RCC 7860 (cell line): Measurements from ENCODE around the gene ABCF2.

Experiments used
- DNase-seq: peaks from one replicate; pipeline ENCODE4 v3.0.0-alpha.2; 2015; ENCODE audit warnings: low spot score
- FAIRE-seq: peaks from 2 replicates; lab custom pipeline; 2012; peaks lifted over from hg19 to GRCh38; lab: Jason Lieb, UNC

Gene ABCF2

GRCh38 chr7:151175047-151175792, 51.8 kb downstream of the ABCF2 start:
- no peak for DNase-seq
- FAIRE-seq: no peak

GRCh38 chr7:151174246-151175046, 52.6 kb downstream of the ABCF2 start:
- DNase-seq (no peak), FAIRE-seq (no peak)

GRCh38 chr7:151173386-151174245, 53.4 kb downstream of the ABCF2 start:
- DNase-seq (no peak), FAIRE-seq (no peak)

GRCh38 chr7:151172273-151173141, 54.5 kb downstream of the ABCF2 start:
- peak; percentile 60 for DNase-seq
- FAIRE-seq: peak; percentile 62

GRCh38 chr7:151168787-151169162, 58.2 kb downstream of the ABCF2 start:
- FAIRE-seq: no peak
- no peak for DNase-seq

DNA sequence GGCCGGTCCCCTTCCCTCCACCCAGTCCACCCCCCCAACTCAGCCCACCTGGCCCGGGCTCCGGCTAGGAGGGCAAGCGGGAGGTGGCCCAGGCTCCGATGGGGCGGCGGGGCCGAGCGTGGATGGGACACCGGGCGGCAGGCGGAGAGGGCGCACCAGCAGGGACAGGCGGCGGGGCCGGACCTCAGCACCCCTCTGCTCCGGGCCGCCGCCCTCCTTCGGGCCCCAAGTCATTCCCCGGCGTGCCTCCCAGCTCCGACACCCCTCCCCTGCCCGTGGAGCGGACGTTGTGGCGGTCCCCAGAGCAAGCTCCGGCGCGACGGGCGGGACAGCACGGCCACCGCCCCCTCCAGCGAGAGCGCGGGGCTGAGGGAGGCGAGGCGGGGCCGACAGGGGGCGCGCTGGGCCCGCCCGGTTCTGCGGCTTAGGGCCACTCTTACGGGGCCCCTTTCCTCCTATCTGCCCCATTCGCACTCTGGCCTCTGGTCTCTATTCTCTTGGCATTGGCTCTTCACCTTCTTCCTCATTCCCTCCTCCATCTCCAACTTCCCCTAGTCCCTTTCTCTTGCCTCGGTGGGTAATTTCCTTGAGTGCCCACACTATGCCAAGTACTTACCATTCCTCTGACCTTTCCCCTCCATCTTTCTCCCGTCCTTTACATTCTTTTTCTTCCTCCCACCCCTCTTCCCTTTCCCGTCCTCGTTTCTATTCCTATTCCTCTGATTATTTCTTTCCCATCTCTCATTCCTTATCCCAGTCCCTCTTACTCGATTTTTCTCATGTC, 58.8 kb downstream of the ABCF2 start:
- DNase-seq (no peak), FAIRE-seq (no peak)

- DNase-seq: no peak
- no peak for FAIRE-seq
Measured at GRCh38 chr7:151167197-151167961, 59.6 kb downstream of the ABCF2 start, which contains the start of gene GBX1. Gene GBX1 (minus strand): TSS chr7:151167694. CDS start chr7:151167548, 146 bp downstream.

- no peak for DNase-seq
- FAIRE-seq: no peak
Measured at GRCh38 chr7:151166629-151167196, 60.3 kb downstream of the ABCF2 start.
